NCI-H2107 treated with DMSO at 0.1 percent for 48 hours (cell line): Measurements from ENCODE around the gene SIRPD.
"Not testable (repeated sequence)": the region's sequence is repeated elsewhere in the genome, so short reads cannot be mapped to it uniquely, and the experiment has no call there.

Experiments
- DNase-seq: peaks from one replicate; lab custom pipeline; 2025; ENCODE audit not compliant: unreplicated experiment; lab: John Stamatoyannopoulos, UW

SIRPD gene

DNA sequence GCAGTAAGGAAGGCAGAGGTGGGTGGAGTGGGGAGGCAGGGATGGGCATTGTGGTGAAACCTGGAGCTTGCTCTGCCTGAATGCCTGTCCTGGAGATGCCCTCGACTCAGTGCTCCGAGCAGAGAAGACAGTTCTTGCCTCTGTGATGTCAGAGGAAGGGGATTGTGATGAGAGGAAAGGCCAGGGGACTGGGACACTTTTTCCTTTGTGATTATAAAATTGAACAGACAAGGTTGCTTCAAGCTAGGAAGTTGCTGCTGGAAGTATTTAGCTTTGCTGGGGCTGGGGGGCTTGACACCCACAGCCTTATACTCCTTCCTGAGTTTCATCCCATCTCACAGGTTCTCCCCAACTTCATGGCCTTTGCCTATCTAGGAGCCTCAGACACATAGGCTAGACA is at the start of gene SIRPD:
Gene SIRPD (minus strand): TSS at position 101 of the 400 bp plus-strand sequence. CDS start 52 bp downstream, at position 49.
- DNase-seq, result no peak

DNA sequence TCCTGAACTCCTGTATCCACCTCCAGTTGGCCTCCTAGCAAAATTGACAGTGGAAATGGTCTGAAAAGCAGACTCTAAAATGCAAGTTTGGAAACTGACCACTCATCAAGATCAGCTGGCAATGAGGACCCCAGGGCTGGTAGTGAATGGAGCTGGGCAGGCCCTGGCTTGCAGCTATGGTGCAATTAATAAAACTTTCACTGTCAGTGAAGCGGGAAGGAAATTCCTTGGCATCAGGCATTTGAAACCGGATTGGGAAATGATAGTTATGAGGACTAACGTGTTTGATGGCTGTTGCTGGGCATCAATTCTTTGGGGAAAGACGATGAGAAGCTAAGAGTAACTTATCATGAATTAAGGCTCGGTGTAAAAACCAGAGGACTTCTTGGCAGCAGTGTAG is 43.2 kb upstream of the SIRPD start:
- DNase-seq, result no peak

DNA sequence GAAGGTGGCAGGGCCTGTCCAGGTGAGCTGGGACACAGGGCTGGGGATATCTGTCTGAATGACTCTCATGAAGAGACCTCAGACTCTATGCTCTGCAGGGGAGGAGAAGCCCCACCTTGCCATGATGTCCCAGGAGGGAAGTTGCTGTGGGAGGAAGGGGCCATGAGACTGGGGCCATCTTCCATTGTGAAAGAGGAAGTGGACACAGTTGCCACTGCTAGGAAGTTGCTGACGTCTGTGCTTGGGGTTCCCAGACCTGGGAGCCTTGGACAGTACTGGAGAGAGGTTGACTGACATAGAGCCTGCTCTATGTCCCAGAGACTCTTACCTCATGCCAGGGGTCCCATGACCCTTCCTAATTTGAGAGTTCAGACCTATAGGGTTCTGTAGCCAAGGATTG is 37.8 kb upstream of the SIRPD start:
- no peak for DNase-seq

DNA sequence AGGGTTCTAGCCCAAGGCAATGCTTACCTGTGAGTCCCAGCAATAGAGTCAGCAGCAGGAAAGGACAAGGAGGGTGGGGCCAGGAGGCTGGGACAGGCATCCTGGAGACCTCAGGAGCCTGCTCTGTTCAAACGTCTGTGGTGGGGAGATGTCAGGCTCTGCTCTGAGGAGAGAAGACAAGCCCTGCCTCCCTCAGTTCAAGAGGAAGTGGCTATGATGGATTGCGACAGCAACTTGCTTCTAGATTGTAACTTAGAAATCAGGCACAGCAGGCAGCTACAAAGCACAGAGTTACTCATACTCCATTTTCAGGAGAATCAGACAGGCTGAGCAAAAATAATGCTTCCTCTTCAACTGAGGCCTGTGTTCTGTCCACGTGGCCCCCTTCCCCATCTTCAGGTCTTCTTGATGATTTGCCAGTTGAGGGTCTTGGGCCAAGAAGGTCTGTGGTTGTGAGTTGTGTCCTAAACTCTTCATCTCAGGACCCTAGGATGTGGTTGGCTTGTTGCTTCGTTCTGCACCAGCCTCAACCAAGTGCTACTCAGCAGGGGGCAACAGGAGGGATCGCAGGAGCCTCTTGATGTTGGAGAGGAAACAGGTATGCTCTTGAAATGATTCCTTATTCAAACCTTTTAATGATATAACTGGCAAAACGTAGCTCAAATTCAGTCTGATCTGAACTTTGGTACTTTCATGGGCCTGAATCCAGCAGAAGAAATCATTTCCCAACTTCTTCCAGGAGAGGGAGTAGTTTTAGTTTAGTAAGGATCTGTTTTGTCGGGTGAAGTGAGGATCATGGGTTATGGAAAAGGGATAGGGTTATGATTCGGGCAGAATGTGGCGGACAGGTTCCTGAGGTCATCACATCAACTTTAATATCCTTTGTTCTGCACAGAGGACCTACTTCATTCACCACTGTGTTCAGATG is 31.3 kb upstream of the SIRPD start:
- no peak for DNase-seq

DNA sequence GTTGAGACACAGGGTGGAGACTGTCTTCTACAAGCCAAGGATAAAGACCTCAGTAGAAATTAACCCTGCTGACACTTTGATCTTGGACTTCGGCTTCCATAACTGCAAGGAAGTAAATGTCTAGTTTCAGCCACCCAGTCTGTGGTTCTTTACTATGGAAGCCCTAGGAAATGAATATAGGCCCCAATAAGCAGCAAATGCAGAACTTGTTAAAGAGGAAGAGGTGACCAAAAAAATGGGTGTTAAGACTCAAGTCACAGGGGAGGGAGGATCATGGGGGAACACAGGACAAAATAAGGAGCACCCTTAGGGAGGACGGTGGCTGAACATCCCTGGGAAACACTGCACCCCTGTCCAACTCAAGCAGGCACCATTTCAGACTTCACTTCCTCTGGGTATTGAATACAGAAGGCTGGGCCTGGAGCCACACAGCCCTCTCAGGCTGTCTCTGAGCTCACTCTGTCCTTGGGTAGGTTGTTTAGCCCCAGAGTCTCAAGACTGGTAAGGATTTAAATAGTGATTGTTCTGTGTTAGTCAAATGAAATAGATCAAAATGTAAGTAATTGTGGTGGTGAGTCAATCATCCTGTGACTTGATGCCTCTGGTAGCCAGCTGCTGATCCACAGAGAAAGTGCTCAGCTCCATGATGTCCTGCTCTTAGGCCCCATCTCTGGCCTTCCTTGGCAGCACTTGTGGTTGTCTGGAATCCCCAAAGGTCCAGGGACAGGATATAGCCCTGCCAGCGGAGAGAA is 30.5 kb upstream of the SIRPD start:
- no peak for DNase-seq

DNA sequence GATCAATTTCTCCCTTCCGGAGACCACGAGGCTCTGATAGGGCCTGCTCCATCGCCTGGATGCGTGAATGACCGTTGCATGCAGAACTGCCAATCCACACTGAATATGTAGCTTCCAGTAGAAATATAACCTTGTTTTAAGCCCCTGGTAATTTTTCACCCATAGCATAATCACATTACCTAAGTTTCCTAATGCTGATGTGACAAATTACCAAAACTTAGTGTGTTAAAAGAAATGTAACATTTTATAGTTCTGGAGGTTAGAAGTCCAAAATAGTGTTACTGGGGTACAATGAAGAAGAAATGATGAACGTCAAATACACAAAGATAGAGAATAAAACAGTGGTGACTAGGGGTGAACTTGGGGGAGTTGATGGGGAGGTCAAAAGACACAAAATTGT is 22.0 kb upstream of the SIRPD start:
- DNase-seq, result no peak

DNA sequence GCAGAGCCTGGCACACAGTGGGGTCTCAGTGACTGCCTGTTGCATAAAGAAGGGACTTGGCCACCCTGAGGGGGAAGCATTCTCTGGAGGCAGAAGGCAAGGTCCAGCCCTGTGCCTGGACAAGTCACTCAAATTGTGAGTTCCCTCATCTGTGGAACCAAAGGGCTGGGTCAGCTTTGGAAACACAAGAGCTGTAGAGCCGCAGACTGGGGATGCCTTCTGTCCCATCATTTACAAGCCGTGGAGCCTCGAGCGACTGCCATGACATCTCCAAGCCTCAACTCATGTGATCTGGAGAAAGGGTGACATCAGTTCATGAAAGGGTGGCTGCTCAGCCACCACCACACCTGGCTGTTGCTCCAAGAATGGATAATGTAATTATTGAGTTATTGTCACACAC is 20.4 kb upstream of the SIRPD start:
- DNase-seq, result no peak

DNA sequence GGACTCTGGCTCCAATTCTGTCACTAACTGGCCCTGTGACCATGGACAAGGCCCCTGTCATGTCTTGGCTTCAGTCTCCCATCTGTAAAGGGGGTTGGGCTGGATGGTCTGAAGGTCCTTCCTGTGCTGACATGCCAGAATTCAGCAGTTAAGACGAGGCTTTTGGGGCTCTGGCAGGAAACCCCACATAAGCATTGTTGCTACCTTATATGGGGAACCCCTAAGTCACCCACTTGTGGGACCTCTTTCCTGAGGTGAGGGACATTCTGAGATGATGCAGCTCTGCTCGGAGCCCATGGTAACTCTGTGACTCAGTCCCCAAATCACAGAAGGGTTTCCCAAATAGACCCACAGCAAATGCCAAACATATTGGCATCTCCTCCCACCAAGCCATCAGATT is 19.8 kb upstream of the SIRPD start:
- DNase-seq, result not testable (repeated sequence)

DNA sequence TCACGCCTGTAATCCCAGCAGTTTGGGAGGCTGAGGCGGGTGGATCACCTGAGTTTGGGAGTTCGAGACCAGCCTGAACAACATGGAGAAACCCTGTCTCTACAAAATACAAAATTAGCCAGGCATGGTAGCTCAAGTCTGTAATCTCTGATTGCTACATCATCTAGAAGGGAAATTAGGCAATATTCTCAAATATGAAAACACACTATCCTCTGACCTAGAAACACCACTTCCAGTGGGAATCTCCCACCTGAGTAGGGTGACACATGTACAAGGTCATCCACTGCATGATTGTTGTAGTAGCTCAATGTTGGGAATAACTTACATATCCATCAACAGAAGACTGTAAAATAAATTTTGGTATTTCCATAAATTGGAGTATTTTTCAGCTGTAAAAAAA is 19.1 kb upstream of the SIRPD start:
- DNase-seq, result no peak

DNA sequence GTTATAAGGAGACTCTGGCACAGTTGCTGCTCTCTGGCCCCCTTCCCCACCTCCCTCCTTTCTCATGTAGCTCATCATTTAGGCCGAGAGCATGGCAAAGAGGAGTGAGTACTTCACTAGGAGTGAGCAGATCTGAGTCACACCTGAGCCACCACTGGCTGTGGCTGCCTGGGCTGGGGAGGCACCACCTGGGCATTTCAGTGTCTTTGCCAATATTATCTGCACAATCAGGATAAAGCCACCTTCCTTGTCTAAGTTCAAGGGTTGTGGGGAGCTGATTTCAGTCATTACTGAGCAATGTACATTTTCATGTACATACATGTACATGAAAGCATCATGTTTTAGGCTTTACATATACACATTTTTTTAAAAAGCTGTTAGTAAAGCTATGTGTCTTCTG is 18.5 kb upstream of the SIRPD start:
- DNase-seq, result not testable (repeated sequence)

DNA sequence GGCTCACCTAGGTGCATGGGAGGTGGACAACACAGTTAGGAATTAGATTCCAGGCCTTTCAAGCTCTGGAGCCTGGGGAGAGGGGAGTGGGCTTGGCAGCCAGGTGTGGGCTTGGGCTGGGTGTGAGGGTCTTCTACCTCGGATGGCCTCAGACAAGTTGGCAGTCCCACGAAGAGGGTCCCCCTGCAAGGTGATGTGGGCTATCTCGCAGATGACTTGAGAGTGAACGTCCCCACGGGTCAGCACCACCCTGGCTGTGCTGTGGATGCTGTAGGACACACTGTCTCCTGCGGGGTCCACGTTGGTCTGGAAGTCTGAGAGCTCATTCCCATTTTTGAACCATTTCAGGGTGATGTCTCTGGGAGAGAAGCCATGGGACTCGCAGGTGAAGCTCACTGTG is 14.1 kb upstream of the SIRPD start:
- DNase-seq, result not testable (repeated sequence)

DNA sequence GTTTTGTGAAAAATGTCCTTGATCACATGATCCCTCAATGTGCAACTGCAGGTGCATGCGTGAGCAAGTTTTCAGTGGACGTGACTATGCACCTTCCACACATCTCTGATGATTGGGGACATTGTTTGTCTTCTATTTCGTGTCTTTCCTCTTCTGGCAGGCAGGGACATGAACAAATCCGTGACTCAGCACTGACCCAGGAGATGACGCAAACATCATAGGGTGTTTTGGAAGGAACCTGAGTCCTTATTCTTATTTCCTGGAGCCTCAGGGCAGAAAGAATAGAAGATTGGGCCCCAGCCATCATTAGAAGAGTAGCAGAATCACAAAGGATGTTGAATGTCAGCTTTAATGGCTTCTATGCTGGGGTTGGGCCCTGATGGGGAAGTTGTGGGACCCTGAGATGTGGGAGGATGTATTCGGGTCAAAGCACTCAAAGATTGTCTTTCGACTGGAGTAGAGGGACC is 11.9 kb upstream of the SIRPD start:
- DNase-seq, result no peak

DNA sequence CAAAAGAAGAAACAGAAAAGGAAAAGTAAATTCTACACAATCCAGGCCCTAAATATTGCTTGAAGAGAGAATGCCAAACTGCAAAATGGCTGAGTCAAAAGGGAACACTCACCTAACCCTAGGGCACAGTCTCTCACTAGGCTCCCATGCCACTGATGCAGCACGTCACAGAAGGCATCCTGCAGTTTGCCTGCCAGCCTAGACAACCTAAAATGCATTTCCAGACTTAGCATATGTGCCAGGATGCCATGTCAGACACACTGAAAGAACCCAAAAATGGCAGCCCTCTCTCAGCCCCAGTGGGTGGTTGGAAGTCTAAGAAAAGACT is 10.6 kb upstream of the SIRPD start:
- no peak for DNase-seq

DNA sequence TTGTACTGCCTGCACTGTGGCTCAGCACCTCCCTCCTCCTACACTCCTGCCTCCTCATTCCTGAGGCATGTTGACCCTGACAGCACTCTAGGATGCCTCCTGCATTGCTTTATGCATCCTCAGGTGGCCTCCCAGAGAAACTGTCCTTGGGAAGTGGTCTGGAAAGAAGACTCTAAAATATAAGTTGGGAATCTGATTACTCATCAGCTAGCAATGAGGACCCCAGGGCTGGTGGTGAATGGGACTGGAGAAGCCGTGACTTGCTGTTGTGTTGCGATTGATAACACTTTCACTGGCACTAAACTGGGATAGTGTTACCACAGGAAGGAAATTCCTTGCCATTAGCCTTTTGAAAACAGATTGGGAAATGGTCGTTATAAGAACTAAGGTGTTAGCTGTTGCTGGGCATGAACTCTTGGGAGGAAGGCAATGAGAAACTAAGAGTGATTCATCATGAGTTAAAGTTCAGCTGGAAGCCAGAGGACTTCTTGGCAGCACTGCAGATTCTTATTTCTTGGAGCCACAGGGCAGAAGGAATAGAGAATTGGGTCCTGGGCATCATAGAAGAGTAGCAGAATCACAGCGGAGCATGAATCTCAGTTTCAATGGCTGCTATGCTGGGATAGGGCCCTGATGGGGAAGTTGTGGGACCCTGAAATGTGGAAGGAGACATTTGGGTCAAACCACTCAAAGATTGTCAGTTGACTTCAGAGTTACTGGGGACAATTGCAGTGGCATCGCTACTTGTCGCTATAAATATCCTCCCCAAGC is 10.1 kb upstream of the SIRPD start:
- no peak for DNase-seq

DNA sequence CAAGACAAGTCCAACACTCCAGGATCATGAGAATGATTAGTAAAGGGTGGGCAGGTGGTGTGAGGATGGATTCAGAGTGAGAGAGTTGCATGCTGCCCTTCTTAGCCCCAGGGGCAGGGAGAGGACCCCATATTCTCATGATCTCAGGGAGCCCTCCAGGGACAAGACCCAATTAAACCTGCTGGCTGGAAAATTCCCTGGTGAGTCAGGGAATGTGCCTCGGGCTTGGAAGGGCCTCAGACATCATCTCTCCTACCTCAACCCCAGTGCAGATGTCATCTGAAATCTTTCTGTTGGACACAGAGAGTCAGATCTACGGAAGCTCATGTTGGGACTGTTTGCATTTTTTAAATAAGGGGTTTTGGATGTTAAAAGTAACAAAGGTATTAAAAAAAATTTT is 9.2 kb upstream of the SIRPD start:
- no peak for DNase-seq

DNA sequence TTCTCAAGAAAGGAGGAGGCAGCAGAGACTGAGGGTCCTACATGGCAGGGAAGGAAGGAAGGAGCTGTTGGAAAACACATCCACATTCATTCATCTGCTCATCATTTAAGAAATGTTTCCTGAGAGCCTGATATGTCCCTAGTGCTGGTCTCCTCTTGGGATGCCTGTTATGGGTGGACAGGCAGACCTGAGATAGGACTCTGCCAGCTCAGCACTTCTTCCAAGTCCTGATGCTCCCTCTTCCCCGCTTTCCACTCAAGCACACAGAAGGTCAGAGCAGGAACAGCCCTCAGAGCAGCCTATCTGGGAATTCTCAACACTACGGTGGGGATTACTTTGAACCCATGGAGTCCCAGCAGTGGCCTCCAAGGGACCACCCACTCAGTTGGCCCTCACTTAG is 8.0 kb upstream of the SIRPD start:
- no peak for DNase-seq

DNA sequence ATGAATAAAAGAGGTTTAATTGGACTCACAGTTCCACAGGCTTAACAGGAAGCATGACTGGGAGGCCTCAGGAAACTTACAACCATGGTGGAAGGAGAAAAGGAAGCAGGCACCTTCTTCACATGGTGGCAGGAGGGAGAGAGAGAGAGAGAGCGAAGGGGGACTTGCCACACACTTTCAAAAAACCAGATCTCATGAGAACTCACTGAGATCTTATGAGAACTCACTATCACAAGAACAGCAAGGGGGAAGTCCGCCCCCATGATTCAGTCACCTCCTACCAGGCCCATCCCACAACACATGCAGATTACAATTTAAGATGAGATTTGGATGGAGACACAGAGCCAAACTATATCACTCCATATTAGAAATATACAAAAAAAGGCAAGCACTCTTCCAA is 6.1 kb upstream of the SIRPD start:
- no peak for DNase-seq

DNA sequence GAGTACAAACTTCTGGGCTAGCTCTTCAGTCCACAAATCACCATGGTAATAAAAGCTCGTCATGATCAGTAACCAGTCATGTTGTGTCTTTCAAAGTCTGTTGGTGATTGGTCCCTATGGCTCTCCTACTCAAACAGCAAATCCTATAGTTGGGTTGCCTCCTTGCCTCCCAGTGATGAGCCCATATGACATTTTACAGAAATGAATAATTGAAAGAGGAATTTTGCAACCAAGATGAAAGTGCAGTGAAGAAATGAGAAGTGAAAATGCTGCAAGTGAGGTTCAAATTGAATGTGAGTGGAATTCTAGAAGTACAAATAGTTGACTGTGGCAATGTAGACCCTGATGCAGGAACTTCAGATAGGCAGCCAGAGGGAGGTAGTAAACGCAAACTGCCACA is 5.1 kb upstream of the SIRPD start:
- DNase-seq, result no peak

DNA sequence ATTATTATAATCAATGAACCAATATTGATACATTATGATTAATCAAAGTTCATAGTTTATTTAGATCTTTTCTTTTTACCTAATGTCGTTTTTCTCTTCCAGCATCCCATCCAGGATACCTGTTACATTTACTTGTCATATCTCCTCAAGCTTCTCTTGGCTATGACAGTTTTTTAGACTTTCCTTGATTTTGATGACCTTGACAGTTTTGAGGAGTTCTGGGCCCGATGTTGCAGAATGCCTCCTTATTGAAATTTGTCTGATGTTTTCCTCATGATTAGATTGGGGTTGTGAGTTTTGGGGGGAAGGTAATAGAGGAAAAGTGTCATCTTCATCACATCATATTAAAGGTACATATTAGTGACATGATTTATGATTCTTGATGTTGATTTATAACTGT is 3.8 kb upstream of the SIRPD start:
- DNase-seq, result no peak

DNA sequence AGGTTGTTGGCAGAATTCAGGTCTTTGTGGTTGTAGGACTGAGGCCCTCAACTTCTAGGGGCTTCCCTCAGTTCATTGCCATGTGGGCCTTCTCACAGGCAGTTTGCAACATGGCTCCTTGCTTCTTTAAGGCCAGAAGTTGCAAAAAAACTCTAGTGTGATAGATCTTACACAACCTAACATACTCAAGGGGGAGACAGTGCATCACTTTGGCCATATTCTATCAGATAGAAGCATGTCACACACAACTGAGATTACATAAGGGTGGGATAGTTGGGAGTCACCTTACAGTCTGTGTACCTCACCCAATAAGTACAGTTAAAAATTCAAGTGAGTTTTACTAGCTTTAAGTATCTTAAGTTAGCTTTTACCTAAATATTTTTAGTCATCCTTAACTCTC is 1.6 kb downstream of the SIRPD start:
- no peak for DNase-seq

DNA sequence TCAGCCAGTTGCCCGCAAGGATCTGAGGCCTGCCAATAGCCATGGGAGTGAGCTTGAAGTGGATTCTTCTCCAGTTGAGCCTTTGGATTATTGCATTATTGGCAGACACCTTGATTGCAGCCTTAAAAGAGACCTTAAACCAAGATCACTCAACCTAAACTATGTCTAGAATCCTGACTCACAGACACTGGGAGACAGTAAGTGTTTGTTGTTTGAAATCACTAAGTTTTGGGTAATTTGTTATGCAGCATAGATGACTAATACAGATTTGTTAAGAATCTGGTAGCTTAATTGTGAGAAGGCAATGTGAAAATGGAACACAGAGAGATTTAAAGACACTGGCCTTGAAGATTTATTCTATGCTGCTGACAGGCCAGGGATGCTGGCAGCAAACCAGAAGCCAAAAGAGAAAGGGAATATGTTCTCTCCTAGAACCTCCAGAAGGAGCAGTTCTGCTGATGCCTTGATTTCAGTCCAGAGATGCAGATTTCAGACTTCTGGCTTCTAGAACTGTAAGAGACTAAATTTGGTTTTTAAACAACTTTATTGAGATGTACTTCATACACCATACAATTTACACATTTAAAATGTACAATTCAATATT is 17.6 kb downstream of the SIRPD start:
- no peak for DNase-seq
